Tibial nerve (tissue), 4 donors: ENCODE results near the gene DOK7. TPM values are rescaled to one million over a fixed set of nuclear protein-coding genes. Genes with fewer than 3 reads are reported as not detected.

Experiments used
- DNase-seq, 2 donors: peaks; one replicate each; pipeline ENCODE4 v3.0.0-alpha.2; 2019; ENCODE audit warnings: low spot score in 2 of 2
- H3K27ac ChIP-seq, 4 donors: fragments of 200-600 bp; sonication (generic) in 3 of 4; one replicate each; pipeline ENCODE4 v1.5.1; 2017 to 2019; ENCODE audit warnings: mild to moderate bottlenecking in 1 of 4
- H3K27me3 ChIP-seq, 2 donors: fragments of 200-600 bp; sonication (generic) in 1 of 2; one replicate each; pipeline versions ENCODE4 v1.5.1 to v1.6.0; 2017 to 2019
- H3K36me3 ChIP-seq, 3 donors: fragments of 200-600 bp; sonication (generic); one replicate each; pipeline ENCODE4 v1.5.1; 2018 to 2019
- H3K4me1 ChIP-seq, 4 donors: fragments of 200-600 bp; sonication (generic) in 3 of 4; one replicate each; pipeline ENCODE4 v1.5.1; 2017 to 2019
- H3K4me3 ChIP-seq, 4 donors: fragments of 200-600 bp; sonication (generic) in 3 of 4; one replicate each; pipeline ENCODE4 v1.5.1; 2017 to 2019; ENCODE audit warnings: mild to moderate bottlenecking in 1 of 4, moderate library complexity in 1 of 4
- H3K9me3 ChIP-seq, 4 donors: fragments of 200-600 bp; sonication (generic) in 3 of 4; one replicate each; pipeline ENCODE4 v1.5.1; 2017 to 2019
- EP300 ChIP-seq, 2 donors: sonication (generic); formaldehyde crosslinking; IDR thresholded peaks; one replicate each; pipeline ENCODE4 v1.6.1; 2017; ENCODE audit warnings: antibody characterized with exemption in 2 of 2, mild to moderate bottlenecking in 1 of 2
- POLR2A ChIP-seq, 2 donors: fragments of 450-650 bp; IDR thresholded peaks; one replicate each; pipeline ENCODE4 v1.6.1; 2017; ENCODE audit warnings: antibody characterized with exemption in 2 of 2, mild to moderate bottlenecking in 2 of 2, moderate library complexity in 2 of 2
- WGBS, 2 donors: methylation state at CpG; one replicate each; pipeline ENCODE4 v1.1.5; 2018; 5-methylcytosine and 5-hydroxymethylcytosine counted together
- total RNA-seq, 4 donors: library from RNA; depleted of rRNA; stranded (reverse); fragments of >200 nt; gene quantifications; one replicate each; pipeline ENCODE4 v1.1.0, GENCODE V29; 2016
- TF ChIP-seq, protein P1 (sequence below), 5 experiments: fragments of 200-600 bp in 3 of 5; fragments of 450-650 bp in 2 of 5; sonication (generic) in 3 of 5; IDR thresholded peaks; one replicate each; pipeline ENCODE4 v1.5.1; 2016 to 2019; ENCODE audit warnings: antibody characterized with exemption in 5 of 5, mild to moderate bottlenecking in 3 of 5, moderate library complexity in 2 of 5

DOK7 gene
- total RNA-seq, 4 donors from 2014 or later = 0.66 TPM; not detected in 3

DNA sequence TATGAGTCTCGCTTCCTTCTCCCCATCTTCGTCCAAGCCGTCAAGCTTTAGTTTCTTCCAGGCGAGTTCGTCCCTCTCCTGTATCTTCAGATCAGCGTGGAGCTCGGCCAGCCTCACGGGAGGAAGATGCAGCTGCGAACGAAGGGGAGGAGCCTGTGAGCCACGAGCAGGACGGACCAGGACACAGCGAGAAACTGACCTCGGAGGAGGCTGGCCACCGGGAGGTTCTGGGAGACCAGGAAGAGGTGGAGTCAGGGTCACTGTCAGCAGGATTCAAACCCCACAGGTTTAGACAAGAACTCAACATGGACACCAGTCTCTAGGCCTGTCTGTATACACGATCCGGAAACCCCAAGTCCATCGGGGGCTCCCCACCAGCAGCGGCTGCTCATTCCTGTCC lies 61.8 kb downstream of the DOK7 start:
- H3K27me3 ChIP-seq = no peaks in the 10 kb centered on the region
- H3K9me3 ChIP-seq = no peaks in the 10 kb centered on the region
- no peak for TF ChIP-seq POLR2A (IDR thresholded peaks at IDR 0.05)
- TF ChIP-seq EP300 (IDR thresholded peaks at IDR 0.05) = no peak
- TF ChIP-seq, protein P1, sequence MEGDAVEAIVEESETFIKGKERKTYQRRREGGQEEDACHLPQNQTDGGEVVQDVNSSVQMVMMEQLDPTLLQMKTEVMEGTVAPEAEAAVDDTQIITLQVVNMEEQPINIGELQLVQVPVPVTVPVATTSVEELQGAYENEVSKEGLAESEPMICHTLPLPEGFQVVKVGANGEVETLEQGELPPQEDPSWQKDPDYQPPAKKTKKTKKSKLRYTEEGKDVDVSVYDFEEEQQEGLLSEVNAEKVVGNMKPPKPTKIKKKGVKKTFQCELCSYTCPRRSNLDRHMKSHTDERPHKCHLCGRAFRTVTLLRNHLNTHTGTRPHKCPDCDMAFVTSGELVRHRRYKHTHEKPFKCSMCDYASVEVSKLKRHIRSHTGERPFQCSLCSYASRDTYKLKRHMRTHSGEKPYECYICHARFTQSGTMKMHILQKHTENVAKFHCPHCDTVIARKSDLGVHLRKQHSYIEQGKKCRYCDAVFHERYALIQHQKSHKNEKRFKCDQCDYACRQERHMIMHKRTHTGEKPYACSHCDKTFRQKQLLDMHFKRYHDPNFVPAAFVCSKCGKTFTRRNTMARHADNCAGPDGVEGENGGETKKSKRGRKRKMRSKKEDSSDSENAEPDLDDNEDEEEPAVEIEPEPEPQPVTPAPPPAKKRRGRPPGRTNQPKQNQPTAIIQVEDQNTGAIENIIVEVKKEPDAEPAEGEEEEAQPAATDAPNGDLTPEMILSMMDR (IDR thresholded peaks at IDR 0.05) = no peak
- DNase-seq = no peak
- no peak overlapping the region for H3K27ac ChIP-seq
- peaks cover 0 to 18% (median 1%) of the 10 kb centered on the region in 4 donors for H3K4me1 ChIP-seq
- WGBS, 2 donors = 74 to 77% methylated on average over 19 of the region's 19 CpGs
- peaks cover 0 to 89% (median 13%) of the 10 kb centered on the region in 3 donors for H3K36me3 ChIP-seq
- no peak overlapping the region for H3K4me3 ChIP-seq

DNA sequence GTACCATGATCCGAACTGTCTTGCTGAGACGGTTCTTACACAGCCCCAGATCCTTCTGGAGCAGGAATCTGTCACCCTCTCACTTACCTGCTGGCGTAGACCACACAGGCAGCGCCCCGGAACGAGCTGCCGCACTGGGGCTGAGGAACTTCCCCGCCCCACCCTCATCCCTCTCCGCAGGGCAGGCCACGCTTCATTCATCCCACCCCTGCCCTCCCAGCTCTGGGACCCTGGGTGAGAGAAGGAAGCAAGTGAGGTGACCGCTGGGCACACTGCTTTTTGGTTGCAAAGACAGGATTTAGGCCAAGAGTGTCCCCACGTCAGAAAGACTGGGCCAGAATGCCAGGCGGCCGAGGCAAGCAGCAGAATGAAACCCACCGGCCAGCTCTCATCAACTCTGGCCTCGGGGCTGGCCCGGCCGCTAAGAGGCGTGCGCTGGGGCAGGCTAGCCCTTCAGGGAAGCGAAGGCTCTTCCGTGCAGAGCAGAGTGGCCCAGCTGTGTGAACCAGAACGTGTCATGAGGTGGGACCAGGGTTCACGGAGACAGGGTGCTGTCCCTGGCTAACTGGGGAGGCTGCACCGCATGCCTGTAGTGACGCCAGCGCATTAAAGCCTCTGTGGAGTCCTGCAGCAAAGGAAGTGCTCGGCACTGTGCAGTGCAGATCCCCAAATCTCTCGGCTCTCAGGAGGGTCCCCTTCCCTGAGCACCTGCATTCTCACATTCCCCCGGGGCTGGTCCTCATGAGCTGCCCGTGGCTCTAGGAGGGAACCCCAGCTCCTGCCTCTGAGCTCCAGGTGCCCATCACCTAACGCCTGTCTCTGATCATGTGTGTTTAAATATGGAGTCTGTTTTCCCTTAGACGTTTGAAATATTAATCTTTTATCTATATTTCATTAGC lies 62.7 kb downstream of the DOK7 start:
- Histone ChIP-seq H3K27ac (no peak overlapping the region), H3K9me3 (no peaks in the 10 kb centered on the region), H3K27me3 (no peaks in the 10 kb centered on the region), H3K4me3 (no peak overlapping the region), H3K4me1 (peaks cover 0 to 26% (median 10%) of the 10 kb centered on the region in 4 donors), H3K36me3 (peaks cover 0 to 82% (median 13%) of the 10 kb centered on the region in 3 donors)
- TF ChIP-seq EP300 (IDR thresholded peaks at IDR 0.05) (no peak), POLR2A (IDR thresholded peaks at IDR 0.05) (no peak)
- TF ChIP-seq, protein P1 (IDR thresholded peaks at IDR 0.05) = no peak
- no peak for DNase-seq
- WGBS, 2 donors = 83 to 88% methylated on average over 32 to 33 of the region's 33 CpGs

DNA sequence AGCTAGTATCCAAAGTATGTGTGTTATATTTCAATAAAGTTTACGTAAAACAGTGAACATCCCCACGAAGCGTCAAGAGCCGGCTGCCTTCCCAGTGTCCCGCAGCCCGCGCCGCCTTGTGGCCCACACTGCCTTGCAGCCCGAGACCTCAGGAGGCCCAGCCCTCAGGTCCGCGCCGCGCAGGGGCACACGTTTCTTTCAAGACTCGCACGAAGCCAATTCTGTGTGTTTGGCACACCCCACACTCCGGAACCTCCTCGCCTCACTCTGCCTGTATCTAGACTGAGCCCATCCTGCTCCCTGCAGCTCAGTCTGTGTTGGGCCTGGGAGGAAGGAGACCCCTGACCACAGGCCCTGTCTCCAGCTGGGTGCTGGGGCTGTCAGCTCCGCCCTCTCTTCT lies 63.4 kb downstream of the DOK7 start:
- peaks cover 0 to 75% (median 13%) of the 10 kb centered on the region in 3 donors for H3K36me3 ChIP-seq
- H3K27me3 ChIP-seq = no peaks in the 10 kb centered on the region
- peaks cover 0 to 33% (median 16%) of the 10 kb centered on the region in 4 donors for H3K4me1 ChIP-seq
- H3K27ac ChIP-seq = no peak overlapping the region
- TF ChIP-seq EP300 (IDR thresholded peaks at IDR 0.05) (no peak), POLR2A (IDR thresholded peaks at IDR 0.05) (no peak)
- TF ChIP-seq, protein P1 (IDR thresholded peaks at IDR 0.05) = no peak
- no peak for DNase-seq
- no peak overlapping the region for H3K4me3 ChIP-seq
- no peaks in the 10 kb centered on the region for H3K9me3 ChIP-seq
- 92 to 94% methylated on average over 19 of the region's 19 CpGs for WGBS, 2 donors

DNA sequence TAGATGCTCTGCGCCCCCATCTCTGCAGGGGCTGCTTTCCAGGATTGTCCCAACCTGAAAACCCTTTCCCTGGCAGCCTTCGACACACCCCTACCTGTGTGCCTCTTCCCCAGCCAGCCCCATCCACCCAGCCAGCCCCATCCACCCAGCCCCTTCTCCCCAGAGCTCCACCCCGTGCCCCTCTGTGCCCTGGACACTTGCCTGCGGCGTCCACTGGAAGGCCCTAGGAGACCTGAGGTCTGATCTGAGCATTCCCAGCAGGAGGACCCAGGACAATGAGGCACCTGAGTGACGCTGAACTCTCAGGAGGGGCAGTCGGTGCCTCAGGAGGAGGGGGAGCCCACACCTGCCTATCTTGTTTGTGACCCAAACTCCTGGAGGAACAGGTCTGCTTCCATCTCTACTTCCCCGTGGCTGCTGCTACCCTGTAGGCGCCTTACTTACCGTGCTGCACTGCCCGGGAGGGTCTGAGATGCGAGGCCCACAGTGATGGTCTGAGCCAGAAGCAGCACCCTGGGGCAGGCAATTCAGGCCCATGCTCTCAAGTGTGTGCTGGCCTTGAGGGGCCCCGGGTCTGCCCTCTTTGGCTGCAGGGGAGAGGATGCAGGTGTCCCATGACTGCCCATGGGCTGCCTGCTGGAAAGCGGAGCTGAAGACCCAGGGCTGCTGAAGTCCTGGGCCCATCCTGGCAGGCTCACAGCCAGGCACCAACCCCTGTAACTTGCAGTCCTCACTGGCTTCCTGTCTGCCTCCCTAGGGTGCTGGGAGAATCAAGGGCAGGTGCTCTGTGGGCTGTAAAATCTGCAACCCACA lies 64.2 kb downstream of the DOK7 start:
- DNase-seq = no peak
- TF ChIP-seq, protein P1 (IDR thresholded peaks at IDR 0.05) = no peak
- TF ChIP-seq POLR2A (IDR thresholded peaks at IDR 0.05) = no peak
- no peak for TF ChIP-seq EP300 (IDR thresholded peaks at IDR 0.05)
- H3K36me3 ChIP-seq = peaks cover 0 to 66% (median 13%) of the 10 kb centered on the region in 3 donors
- no peak overlapping the region for H3K27ac ChIP-seq
- no peaks in the 10 kb centered on the region for H3K27me3 ChIP-seq
- H3K9me3 ChIP-seq = no peaks in the 10 kb centered on the region
- peaks cover 0 to 35% (median 18%) of the 10 kb centered on the region in 4 donors for H3K4me1 ChIP-seq
- 89 to 90% methylated on average over 8 to 14 of the region's 14 CpGs for WGBS, 2 donors
- H3K4me3 ChIP-seq = no peak overlapping the region
